NCI-H146 treated with DMSO at 0.1 percent for 48 hours (cell line): ENCODE data around the gene SPEG.

Source experiments
- DNase-seq: peaks from one replicate; lab custom pipeline; 2025; ENCODE audit not compliant: unreplicated experiment; lab: John Stamatoyannopoulos, UW

The SPEG gene

DNA sequence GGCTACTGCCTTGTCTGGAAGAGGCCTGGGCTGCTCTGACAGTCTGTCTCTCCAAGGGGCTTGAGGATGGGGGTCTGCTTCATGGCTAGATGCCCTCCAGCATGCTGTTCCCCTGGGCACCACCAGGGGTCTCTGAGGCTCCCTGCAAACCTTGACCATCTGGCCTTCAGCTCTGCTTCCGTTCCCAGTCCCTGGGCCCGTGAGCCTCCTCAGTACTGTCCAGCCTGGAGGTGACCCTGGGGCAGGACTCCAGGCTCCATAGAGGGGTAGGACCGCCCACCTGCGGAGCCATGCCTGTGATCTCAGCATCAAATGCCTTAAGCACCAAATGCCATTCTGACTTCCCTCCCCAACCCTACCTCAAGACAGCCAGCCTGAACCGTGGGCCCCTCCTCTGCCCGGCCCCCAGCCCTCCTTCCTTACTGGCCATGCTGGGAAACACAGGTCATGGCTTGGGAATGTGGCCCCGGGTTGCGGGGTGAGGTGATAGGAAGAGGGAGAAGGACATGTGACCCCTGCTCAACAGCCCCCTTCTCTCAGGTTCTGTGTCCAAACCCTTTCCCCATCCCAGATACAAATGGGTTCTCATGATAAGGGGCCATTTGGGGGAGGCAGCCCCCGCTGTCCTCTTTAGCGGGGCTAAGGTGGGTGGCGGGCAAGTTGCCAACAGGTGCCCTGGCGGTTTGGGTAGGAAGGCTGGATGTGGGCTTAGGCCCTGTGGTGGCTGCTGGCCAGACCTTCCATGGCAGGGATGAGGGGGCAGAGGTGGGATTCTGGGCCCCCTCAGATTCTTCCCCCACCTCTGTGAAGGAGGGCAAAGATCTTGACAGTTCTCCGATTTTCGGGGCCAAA, 25.0 kb downstream of the SPEG start:
- no peak for DNase-seq

DNA sequence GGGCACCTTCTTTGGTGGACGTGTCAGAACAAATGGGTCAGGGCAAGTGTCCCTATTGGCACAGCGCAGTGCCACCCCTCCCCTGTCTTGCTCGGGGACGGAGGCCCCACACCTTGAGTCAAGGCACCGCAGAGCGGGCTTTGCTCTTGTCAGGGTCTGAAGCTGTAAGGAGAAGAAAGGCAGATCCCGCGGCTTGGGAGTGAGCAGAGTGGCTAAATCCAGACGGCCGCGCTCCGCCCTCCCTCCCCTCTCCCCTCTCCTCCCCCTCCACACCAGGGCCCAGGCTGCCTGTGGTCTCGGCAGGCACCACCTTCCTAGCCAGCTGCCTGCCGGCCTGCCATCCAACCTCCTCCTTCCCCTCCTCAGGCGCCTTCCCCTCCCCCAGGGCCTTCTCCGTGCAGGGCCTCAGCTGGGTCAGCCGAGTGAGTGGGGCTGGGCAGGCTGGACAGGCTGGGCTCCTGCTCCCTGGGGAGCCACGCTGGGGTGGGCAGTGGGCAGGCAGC, 25.8 kb downstream of the SPEG start:
- no peak for DNase-seq

DNA sequence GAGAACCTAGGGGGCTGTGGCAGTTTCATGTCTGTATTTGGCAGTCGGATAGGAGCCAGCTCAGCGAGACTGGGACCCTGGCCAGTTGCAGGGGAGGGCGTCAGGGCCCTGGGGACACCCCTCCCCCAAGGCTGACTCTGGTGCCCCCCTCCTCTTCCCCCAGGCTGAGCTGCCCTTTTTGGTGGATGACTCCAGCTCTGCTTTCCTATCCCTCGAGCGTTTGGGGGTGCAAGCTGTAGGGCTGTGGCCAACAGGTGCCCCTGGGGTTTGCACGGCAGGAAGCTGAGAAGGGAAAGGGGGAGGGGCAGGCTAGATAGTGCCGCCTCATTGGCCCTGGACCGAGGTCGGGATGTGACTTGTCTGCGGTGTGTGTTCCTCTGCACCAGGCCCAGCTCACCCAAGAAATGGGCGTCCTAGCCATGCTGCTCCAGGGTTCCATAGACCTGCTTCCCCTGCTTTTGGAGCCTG, 26.4 kb downstream of the SPEG start:
- DNase-seq = no peak

DNA sequence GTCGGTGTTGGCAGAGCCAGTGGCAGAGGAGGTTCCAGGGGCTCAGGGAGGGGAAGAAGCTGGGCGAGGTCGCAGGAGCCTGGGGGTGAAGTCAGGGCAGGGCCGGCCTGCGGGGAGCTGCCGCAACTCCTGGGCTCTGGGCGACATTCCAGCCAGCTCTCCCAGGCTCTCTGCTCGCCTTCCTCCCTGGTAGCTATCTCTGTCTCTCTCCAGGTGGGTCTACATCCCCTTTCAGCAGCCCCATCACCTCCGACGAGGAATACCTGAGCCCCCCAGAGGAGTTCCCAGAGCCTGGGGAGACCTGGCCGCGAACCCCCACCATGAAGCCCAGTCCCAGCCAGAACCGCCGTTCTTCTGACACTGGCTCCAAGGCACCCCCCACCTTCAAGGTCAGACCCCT, 27.0 kb downstream of the SPEG start:
- no peak for DNase-seq

DNA sequence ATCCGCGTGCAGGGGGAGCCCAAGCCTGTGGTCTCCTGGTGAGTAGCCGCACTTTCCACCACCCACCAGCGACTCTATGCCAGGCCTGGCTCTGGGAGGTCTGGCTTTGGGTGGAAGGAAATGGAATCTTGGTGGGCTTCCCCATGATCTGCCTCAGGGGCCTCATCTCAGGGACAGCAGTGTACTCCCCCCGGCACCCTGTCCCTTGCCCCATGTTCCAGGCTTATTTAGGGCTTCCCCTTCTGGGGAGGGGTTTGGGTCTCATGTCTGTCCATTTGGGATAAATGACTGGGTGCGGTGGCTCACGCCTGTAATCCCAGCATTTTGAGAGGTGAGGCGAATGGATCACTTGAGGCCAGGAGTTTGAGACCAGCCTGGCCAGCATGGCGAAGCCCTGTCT, 27.7 kb downstream of the SPEG start:
- no peak for DNase-seq

DNA sequence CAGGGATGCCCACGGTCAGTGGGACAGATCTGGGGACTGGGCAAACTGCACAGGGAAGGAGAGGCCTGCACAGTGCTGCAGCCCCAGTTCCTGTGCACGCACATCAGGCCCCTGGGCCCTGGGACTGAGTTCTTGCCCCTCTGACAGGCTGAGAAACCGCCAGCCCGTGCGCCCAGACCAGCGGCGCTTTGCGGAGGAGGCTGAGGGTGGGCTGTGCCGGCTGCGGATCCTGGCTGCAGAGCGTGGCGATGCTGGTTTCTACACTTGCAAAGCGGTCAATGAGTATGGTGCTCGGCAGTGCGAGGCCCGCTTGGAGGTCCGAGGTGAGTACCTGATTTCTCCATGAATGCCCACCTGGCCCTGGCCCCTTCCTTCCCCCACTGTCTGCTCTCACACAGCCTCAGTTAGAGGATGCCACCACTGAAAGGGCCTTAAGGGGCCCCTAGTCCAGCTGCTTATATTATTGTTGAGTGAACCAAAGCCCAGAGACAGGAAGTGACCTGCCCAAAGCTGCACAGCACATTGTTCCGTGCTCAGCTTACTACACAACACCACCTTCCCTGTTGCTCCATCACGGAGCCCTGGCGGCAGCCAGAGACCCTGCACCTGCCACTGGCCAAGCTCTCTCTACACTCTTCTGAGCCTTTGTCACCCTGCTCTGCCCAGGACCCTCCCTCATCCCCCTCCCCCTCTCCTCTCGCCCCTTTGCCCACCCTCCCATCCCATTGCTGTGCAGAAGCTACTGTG, 29.8 kb downstream of the SPEG start:
- DNase-seq = no peak

DNA sequence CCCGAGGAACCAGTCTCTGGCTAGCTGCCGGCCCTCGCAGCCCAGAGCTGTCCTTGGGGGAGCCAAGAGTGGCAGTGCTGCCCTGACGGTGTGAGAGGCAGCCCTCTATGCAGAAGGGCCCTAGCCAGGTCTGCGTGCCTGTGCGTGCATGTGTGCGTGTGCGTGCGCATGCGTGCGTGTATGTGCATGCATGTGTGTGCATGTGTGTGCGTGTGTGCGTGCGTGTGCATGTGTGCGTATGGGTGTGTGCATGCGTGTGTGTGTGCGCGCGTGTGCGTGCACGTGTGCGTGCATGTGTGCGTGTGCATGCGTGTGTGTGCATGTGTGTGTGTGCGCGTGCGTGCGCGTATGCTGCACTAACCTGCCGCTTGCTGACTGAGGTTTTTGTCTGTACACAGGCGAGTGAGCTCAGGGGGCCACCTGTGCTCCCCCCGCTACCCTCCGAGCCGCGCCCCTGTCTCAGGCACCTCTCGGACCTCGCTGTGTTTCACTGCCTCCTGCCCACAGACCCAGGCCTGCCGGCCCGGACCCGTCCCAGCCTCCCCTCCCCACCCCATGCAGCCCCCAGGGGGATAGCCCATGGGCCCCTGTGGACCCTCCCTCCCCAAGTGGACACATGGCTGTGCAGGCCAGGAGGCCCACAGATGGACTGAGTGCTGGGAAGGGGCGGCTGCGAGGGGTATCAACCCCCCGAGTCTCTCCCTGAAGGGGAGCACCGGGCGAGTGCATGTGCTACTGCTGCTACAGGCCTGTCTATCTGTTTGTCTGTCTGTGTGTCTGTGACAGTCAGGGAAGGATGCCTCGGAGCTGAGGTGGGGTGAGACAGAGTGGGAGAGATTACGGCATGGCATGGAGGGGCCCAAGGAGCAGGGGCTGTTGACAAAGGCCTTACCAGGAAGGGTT, 31.3 kb downstream of the SPEG start:
- no peak for DNase-seq

DNA sequence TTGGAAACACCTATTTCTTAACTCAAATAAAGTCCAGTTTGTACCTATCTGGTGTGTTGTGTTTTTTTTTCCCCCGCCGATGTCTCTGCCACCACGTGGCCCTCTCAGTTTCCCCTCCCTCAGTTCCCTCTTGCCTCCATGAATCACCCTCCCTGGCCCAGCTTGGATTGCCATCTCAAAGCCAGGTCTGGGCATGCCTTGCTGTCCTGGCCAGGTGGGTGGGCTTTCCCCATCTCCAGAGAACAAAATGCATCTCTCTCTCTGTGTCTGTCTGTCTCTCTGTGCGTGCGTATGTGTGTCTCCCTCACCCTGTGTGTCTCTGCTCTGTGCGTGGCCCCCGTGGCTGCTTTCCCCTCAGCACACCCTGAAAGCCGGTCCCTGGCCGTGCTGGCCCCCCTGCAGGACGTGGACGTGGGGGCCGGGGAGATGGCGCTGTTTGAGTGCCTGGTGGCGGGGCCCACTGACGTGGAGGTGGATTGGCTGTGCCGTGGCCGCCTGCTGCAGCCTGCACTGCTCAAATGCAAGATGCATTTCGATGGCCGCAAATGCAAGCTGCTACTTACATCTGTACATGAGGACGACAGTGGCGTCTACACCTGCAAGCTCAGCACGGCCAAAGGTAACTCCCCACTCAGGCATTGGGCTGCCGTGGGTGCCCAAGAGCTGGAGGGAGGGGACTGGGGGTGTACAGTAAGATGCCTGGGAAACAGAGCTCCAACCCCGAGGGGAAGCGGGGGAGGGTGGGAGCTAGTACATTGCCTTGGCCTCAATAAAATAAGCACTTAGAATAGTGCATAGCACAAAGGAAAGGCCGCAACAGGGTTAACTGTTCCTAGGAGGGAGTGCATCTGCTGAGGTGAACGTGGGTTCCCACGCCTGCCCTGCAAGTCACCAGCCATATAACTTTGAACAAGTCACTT, 32.4 kb downstream of the SPEG start:
- DNase-seq = no peak

DNA sequence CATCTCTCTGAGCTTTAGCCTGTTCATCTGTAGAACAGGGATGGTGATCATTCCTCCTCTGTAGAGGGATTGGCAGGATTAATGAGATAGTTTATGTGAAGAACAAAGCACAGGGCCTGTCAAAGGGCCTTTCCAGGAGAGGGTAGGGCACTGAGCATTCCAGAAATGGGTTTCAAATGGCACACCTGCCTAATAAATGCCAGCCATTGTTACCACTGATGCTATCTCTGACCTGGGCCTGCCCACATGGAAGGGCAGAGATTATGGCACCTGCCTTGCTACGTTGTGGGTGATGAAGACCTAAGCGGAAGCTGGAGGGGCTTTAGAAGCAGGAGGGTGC, 33.1 kb downstream of the SPEG start:
- DNase-seq = no peak

DNA sequence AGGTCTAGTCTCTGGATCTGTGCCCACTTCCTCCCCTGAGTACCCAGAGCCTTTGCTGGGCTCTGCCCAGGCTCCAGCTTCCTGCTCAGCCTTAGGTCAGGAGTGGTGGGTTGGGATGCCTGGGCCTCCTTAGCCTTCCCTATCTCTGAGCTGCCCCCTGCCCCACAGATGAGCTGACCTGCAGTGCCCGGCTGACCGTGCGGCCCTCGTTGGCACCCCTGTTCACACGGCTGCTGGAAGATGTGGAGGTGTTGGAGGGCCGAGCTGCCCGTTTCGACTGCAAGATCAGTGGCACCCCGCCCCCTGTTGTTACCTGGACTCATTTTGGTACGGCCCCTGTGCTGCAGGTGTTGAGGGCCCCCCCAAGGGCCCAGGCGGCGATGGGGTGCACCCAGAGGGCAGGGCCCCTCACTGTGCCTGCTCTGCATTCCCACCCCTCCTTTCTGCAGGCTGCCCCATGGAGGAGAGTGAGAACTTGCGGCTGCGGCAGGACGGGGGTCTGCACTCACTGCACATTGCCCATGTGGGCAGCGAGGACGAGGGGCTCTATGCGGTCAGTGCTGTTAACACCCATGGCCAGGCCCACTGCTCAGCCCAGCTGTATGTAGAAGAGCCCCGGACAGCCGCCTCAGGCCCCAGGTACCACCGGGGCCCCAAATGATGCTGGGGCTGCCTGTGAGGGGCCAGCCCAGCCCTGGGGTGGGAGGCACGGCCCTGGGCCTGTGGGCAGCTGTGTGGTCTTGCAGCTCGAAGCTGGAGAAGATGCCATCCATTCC, 34.0 kb downstream of the SPEG start:
- no peak for DNase-seq

DNA sequence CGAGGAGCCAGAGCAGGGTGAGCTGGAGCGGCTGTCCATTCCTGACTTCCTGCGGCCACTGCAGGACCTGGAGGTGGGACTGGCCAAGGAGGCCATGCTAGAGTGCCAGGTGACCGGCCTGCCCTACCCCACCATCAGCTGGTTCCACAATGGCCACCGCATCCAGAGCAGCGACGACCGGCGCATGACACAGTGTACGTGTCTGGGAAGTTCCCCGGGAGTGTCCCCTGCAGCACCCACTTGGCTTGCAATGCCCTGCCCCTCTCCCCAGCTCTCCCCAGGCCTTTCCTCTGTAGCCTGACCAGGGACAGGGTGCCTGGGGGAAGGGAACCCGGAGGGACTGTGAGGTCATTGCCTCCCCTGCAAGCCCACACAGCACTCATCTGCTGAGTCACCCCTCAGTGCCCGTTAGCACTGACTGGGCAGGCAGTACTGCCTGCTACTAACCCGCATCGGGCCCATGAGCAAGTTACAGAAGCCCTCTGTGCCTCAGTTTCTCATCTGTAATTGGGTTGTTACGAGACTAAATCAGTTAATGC, 34.6 kb downstream of the SPEG start:
- DNase-seq = no peak

DNA sequence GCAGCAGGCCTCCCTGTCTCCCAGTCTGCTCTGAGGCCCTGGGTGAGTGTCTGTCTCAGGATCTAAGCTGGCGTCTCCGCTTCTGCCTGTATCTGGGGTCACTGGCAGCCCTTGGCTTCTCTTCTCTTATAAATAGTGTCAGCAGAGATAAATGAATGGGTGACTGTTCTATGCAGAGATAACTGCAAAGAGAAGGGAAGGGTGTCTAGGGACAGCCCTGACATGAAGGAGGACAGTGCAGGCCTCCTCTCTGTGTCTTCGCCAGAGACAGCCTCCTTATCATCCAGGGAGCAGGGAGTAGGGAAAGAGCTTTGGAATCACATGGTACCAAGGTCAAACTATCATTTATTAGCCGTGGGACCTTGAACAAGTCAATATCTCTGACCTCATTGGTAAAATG, 35.8 kb downstream of the SPEG start:
- no peak for DNase-seq

DNA sequence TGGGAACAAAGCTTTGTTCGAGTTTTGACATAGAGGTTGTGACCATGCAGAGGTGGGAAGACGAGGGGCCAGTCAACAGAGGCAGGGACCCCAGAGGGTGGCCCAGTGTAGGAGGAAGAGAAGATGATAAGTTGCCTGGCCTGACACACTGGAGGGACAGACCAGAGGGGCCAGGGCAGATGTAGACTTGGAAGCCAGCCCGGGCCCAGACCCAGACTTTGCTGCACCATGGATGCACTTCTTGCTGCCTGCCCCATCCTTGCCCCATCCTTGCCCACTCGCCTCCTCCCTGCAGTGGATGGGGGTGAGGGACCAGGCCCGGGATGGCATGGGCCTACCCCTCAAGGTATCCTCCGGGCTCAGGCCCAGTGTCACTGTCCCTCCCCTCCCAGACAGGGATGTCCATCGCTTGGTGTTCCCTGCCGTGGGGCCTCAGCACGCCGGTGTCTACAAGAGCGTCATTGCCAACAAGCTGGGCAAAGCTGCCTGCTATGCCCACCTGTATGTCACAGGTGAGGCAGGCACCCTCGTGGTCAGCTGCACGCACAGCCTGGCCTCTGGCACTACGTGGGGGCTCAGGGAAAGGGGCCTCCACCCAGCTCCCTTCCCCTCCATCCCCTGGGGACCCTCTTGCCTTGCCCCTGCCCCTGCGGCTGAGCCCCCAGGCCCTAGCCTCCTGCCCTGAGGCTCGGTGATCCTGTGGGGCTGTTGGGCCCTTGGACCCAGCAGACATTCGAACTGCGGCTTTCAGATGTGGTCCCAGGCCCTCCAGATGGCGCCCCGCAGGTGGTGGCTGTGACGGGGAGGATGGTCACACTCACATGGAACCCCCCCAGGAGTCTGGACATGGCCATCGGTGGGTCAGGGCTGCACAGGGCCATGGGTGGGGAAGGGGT, 37.1 kb downstream of the SPEG start:
- no peak for DNase-seq

DNA sequence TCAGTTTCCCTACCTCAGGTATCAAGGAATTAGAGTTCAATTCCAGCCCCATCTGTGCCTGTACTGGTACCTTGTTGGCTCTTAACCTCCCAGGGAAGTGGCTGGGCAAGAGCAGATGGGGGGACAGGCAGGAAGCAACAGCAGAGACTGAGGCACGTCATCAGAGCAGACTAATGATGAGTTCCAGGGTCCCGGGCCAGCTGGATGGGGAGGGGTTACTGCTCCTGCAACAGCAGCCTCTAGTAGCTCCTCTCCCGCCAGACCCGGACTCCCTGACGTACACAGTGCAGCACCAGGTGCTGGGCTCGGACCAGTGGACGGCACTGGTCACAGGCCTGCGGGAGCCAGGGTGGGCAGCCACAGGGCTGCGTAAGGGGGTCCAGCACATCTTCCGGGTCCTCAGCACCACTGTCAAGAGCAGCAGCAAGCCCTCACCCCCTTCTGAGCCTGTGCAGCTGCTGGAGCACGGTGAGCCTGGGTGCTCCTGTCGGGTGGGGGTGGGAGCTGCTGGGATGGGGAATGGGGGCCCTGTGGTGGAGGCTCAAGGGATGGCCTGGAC, 38.1 kb downstream of the SPEG start:
- no peak for DNase-seq

DNA sequence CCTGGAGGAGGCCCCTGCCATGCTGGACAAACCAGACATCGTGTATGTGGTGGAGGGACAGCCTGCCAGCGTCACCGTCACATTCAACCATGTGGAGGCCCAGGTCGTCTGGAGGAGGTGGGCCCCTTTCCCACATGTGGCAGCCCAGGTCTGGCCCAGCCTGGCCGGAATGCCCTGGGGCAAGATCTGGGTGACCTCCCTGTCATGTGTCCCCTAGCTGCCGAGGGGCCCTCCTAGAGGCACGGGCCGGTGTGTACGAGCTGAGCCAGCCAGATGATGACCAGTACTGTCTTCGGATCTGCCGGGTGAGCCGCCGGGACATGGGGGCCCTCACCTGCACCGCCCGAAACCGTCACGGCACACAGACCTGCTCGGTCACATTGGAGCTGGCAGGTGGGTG, 38.9 kb downstream of the SPEG start:
- no peak for DNase-seq

DNA sequence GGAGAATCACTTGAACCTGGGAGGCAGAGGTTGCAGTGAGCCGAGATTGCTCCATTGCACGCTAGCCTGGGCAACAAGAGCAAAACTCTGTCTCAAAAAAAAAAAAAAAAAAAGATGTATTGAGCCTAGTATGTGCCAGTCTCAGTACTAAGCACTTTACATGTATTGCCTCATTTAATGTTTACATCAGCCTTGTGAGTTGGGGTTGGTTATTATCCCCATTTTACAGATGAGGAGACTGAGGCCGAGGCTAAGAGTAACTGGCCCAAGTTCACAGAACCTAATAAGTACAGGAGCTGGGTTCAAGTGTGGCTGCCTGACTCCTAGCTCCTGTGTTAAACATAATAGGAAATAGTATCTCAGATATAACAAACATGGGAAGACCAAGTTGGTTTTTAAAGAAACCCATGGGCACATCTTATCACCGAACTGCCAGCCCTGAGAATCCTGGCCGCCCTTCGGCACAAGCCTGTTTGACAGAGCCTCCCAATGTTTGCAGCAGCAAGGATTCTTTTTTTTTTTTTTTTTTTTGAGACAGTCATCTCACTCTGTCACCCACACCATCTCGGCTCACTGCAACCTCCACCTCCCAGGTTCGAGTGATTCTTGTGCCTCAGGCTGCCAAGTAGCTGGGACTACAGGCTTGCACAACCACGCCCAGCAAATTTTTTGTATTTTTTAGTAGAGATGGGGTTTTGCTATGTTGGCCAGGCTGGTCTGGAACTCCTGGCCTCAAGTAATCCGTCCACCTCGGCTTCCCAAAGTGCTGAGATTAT, 39.8 kb downstream of the SPEG start:
- no peak for DNase-seq

DNA sequence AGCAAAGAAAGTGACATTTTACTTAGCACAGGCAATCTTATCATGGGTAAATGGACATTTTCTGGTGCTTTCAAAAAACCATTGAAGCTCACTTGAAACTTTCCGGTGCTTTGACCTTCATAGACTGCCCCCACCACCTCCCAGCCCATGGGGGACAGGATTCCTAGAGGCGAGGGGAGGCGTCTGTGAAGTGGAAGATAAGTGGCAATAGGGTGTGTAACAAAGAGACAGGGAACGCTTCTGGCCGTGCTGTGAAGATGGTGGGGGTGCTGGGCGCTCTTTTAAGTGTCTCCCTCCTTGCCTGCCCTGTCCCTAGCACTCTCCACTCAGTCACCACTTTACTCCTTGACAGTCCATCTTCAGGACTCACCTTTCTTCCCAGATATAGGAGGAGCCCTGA, 40.6 kb downstream of the SPEG start:
- DNase-seq = no peak
